ENCODE measurements around the gene UGT2A3.
"Not testable (repeated sequence)": the region's sequence is repeated elsewhere in the genome, so short reads cannot be mapped to it uniquely, and the experiment has no call there.

Gene UGT2A3

GRCh38 chr4:68951078-68951805, at the start of gene UGT2A3:
UGT2A3 (minus strand) TSS chr4:68951804; CDS start chr4:68951760, 44 bp downstream.
- no peak for DNase-seq

- no peak for DNase-seq
These were observed 45.4 kb upstream of the UGT2A3 start for GRCh38 chr4:68997040-68997439.

GRCh38 chr4:68995292-68995691, 43.7 kb upstream of the UGT2A3 start:
- DNase-seq: no peak

GRCh38 chr4:68987007-68987406, 35.4 kb upstream of the UGT2A3 start:
- DNase-seq: no peak

GRCh38 chr4:68985442-68985841, 33.8 kb upstream of the UGT2A3 start:
- no peak for DNase-seq

DNA sequence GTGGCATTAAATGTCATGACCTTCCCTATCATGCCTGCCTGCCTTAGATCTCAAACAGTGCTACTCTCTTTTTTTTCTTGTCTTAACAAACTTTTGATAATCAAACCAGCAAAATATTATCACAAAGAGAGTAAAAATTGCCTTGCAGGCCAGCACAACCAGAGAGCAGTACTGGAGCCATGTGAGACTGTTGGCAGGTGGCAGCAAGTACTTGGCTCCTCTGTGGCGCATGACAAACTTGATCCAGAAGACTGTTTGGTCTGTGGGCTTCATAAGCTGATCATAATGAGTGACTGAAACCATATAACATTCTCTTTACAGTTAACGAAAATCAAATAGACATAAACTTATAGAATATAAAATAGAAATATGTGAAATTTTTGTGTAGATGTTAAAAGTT, 33.3 kb upstream of the UGT2A3 start:
- DNase-seq: no peak

GRCh38 chr4:68963374-68963773, 11.8 kb upstream of the UGT2A3 start:
- DNase-seq: no peak

GRCh38 chr4:68962868-68963267, 11.3 kb upstream of the UGT2A3 start:
- no peak for DNase-seq

DNA sequence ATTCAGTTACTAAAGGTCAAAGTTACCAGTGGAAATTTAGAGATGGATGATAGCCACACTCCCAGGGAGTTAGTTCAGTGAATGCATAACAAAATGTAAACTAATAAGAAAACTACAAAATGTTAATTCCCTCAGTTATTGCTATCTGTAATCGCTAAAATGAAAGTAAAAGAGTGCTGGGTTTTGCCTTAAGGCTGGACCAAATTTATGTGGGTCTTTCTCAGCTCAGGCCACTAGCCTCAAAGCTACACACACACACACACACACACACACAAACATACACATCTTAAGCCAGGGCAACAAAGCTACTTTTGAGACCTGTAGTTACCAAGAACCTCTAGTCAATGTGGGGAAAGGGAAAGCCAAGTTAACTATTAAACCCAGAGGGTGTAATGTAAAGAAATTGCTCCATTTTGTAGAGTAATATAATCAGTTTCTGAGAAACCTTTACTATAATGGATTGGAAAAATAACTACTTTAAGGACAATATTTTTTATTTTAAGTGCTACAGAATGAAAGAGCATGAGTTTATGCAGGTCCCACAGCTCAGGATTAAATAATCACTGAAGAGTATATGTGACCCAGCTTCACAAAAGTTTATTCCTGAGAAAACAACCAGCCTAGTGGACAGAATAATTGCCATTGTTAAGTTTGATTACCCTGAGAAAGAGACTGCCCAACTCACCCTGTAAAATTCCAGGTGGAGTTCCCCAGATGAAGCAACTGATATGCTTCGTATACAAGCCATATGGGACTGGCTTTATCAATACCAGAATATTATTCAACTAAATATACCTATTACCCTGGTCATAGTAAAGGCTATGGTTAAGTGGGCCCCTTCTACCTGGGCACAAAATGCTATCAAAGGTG, 8.9 kb upstream of the UGT2A3 start:
- no peak for DNase-seq

DNA sequence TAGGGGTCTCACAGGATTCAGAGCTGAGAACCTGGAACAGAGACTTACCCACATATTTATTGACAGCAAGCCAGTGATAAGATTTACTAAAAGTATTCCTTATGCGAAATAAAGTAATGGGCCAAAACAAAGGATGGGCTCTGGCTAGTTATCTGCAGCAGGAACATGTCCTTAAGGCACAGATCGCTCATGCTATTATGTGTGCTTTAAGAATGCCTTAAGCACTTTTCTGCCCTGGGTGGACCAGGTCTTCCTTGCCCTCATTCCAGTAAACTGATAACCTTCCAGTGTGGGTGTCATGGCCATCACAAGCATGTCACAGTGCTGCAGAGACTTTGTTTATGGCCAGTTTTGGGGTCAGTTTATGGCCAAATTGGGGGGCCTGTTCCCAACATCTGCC, 7.5 kb upstream of the UGT2A3 start:
- not testable (repeated sequence) for DNase-seq

DNA sequence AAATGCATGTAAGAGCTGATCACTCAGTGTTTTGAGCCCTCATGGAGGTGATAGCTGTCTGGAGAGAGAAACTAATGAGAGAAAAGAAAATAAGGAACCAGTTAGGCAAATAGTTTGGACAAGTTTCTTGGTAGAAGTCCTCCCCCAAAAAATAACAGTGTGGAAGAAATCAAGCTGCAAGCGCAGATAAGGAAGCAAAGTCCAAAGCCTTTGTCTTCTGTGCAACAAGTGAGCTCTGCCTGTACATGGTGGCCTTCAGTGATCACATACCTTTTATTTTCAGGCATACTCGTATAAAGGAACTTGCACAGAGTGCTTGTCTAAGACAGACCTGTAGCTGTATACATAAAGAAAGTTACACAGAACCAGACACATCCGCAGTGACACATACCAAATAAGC, 2.5 kb upstream of the UGT2A3 start:
- no peak for DNase-seq

GRCh38 chr4:68953056-68953596, 1.5 kb upstream of the UGT2A3 start:
- no peak for DNase-seq

- no peak for DNase-seq
These were observed 392 bp upstream of the UGT2A3 start for GRCh38 chr4:68951806-68952585.

DNA sequence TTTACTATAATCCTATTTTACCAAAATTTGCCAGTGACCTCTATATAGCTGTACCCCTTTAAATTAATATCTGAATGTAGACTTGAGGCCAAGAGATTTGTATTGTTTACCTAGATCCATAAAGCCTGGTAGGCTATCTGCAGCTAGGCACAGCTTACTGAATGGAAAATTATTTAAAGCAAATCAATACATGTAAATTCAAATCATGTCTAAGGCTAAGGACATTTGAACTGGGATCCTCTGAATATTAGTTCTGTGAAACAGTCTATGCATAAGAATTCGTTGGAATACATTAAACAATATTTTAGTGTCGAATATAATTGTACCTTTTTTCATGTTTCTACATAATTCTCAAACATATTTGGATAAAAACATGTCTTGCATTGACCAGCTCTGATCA, 1.6 kb downstream of the UGT2A3 start:
- DNase-seq: no peak

GRCh38 chr4:68948985-68949384, 2.6 kb downstream of the UGT2A3 start:
- no peak for DNase-seq

DNA sequence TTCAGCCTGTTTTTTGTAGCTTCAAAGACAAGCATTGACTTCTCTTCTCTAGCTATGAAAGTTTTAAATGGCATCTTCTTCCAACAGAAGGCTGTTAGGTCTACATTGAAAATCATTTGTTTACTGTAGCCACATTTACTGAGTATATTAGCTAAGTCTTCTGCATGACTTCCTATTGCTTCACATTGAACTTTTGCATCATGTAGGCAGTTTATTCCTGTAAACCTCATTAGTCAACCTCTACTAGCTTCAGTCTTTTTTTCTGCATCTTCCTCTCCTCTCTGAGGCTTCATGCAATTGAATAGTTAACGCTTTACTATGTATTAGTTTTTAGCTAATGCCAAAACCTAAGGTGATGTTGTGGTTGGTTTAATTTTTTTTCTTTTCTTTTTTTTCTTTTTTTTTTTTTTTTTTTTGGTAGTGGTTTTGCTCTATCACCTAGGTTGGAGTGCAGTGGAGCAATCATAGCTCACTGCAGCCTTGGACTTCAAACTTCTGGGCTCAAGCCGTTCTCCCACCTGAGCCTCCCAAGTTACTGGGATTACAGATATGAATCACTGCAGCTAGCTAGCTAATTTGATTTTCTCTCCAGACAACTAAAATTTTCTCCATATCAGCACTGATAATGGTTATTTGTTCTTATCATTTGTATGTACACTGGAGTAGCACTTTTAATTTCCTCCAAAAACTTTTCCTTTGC, 3.4 kb downstream of the UGT2A3 start:
- DNase-seq: no peak

DNA sequence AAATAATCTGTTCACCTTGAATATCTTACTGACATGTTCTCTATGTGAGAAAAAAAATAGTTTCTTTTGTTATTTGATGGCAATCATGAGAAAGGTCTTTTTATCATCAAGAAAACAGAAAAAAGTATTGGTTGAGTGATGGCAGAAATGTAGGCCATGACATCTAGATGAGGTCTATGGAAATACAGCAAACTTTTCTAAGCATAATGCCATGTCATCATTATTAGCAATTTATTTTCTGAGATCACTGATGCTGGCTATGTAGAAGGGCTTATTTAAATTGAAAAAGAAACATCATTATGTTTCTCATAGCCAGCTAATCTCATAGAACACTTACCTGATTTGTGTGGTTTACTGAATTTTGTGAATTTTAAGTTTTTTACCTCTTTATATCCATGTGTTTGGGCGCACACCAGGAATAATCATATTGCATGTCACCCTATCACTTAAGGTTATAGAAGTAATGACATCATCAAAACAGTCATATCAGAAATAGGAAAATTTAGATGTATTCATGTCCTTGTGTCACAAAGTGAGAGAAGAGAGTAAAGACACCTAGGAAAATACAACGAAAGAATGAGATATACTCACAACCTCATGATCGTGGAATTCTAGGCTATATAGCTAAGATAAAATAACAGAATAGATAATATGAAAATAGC, 22.4 kb downstream of the UGT2A3 start:
- DNase-seq: no peak

DNA sequence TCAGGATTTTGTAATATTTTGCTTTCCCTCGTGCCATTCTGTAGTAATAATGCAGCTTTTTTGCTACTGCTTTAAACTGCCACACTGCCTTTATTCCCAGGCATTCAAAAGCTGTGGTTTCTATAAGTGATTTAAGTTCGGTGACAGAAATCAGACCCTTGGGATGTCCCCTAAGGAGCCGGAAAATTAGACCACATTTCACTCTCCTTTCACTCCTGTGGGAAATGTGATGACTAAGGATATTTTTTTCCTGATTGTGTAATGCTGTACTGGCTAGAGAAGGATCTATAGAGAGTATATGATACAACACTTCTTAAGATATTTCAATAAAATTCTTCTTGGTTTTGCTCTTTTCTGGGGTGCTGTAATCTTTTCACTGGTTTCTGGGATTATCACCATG, 24.4 kb downstream of the UGT2A3 start:
- no peak for DNase-seq

DNA sequence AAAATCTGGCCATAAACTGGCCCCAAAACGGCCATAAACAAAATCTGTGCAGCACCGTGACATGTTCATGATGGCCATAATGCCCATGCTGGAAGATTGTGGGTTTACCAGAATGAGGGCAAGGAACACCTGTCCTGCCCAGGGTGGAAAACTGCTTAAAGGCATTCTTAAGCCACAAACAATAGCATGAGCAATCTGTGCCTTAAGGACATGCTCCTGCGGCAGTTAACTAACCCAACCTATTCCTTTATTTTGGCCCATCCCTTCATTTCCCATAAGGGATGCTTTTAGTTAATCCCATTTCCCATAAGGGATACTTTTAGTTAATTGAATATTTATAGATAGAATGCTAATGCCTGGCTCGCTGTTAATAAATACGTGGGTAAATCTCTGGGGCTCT, 29.4 kb downstream of the UGT2A3 start:
- not testable (repeated sequence) for DNase-seq

GRCh38 chr4:68921051-68921450, 30.6 kb downstream of the UGT2A3 start:
- no peak for DNase-seq

GRCh38 chr4:68917016-68917415, 34.6 kb downstream of the UGT2A3 start:
- no peak for DNase-seq

- DNase-seq: no peak
These were observed 38.8 kb downstream of the UGT2A3 start for GRCh38 chr4:68912807-68913206.

Data from femur (tissue), 1 donor.